Left ventricle myocardium inferior (tissue), 1 donor: Measurements from ENCODE around the gene FAM181A. TPM values are rescaled to one million over a fixed set of nuclear protein-coding genes. Genes with fewer than 3 reads are reported as not detected.

Source experiments
- DNase-seq: peaks from one replicate; pipeline ENCODE4 v3.0.0-alpha.2; 2020
- H3K27ac ChIP-seq: fragments of 200-600 bp; replicated peaks from 2 replicates; pipeline ENCODE4 v1.8.0; 2021
- H3K27me3 ChIP-seq: fragments of 200-600 bp; 2 replicates; pipeline ENCODE4 v1.8.0; 2021; ENCODE audit warnings: low read depth
- H3K36me3 ChIP-seq: fragments of 200-600 bp; 2 replicates; pipeline ENCODE4 v1.8.0; 2021
- H3K4me1 ChIP-seq: fragments of 200-600 bp; 2 replicates; pipeline ENCODE4 v1.8.0; 2021
- H3K4me3 ChIP-seq: fragments of 200-600 bp; 2 replicates; pipeline ENCODE4 v1.8.0; 2021; ENCODE audit warnings: mild to moderate bottlenecking, moderate library complexity
- H3K9me3 ChIP-seq: fragments of 200-600 bp; replicated peaks from 2 replicates; pipeline ENCODE4 v1.8.0; 2021
- intact Hi-C: fragments of 100-400 bp; cut with micrococcal nuclease; formaldehyde crosslinking; loops from one replicate; pipeline ENCODE4 v1.11.0; 2022
- total RNA-seq: library from RNA; stranded (reverse); fragmentation: NEBNext Ultra II Directional; extraction: Animal tissue kit (Norgen Biotek cat#: 25700); gene quantifications from one replicate; pipeline ENCODE4 v1.2.1, GENCODE V29; 2021
- TF ChIP-seq, protein P1 (sequence below): fragments of 200-600 bp; IDR thresholded peaks from 2 replicates; pipeline ENCODE4 v1.8.0; 2021; ENCODE audit warnings: antibody characterized with exemption, mild to moderate bottlenecking, borderline replicate concordance
- donor health status: DM: no; HTN: yes; CAD: no; lungs with severe emphysema.

Gene FAM181A
- total RNA-seq, 1 donor from 2014 or later = not detected

DNA sequence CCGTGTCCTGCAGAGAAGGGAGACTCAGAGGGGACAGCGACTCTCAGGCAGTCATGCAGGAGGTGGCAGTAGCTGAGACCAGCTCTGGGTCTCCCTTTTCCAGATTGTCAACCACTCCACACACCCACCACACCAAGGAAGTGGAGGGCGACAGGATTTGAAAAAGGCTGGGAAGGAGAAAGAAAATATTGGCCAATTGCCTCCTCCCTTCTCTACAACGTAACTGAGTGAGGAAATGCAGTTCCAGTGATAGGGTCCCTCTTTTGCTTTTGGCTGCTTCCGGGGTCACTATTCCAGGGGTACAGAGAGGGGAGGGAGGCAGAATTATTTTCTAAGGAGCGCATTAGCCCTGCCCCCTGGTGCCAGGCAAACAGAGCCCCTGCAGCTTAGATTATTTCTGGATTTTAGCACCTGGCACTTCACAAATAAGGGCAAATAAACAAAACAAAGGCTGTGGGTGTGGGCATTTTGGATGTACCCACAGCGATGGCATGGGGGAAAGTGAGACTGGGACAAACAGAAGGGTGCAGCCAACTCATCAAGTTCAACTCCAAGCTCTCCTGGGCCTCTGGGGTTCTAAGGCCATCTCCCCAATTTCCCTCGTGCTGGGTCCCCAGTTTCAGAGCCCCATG, 28.8 kb downstream of the FAM181A start:
- Histone ChIP-seq H3K27me3 (no peaks in the 10 kb centered on the region), H3K4me3 (peak overlapping the region; percentile 37), H3K4me1 (peaks cover 92% of the 10 kb centered on the region), H3K9me3 (no peaks in the 10 kb centered on the region), H3K36me3 (peaks cover 75% of the 10 kb centered on the region), H3K27ac (peak overlapping the region; percentile 75)
- no peak for DNase-seq
- TF ChIP-seq, protein P1, sequence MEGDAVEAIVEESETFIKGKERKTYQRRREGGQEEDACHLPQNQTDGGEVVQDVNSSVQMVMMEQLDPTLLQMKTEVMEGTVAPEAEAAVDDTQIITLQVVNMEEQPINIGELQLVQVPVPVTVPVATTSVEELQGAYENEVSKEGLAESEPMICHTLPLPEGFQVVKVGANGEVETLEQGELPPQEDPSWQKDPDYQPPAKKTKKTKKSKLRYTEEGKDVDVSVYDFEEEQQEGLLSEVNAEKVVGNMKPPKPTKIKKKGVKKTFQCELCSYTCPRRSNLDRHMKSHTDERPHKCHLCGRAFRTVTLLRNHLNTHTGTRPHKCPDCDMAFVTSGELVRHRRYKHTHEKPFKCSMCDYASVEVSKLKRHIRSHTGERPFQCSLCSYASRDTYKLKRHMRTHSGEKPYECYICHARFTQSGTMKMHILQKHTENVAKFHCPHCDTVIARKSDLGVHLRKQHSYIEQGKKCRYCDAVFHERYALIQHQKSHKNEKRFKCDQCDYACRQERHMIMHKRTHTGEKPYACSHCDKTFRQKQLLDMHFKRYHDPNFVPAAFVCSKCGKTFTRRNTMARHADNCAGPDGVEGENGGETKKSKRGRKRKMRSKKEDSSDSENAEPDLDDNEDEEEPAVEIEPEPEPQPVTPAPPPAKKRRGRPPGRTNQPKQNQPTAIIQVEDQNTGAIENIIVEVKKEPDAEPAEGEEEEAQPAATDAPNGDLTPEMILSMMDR = no peak
- intact Hi-C loops = no loop called here

DNA sequence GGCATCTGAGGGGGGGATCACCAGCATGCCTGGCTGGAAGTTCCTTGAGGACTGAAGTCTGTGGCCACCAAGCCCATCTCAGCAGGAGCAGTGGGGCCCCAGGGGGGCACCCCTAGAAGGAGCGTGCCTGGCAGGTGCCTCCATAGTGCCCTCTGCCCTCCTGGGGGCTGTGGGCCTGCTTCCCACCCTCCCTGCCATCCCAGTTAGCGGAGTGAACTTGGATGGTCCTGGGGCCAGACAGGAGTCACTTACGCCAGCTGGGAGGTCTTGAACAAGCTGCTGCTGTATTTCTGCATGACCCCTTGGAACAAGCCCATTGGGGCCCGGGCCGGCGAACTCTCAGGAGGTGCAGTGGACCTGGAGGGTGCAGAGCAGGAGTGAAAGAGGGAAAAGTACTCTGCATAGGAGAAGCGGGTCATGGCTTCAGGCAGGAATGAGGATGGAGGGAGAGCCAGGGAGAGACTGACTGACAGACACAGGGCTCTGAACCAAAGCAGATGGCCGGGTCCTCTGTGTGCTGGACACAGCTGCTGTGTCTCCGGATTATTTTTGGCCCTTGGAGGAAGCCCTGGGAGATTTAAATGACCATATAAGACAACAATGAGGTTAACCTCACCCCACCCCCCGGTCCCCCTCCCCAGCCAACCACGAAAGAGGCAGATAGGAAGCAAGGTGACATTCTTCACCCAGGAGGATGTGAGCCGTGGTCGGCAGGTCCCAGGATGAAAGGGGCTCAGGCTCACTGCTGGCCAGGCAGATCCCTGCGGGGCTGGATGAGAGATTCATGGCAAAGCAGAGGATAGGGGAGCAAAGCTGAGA, 29.6 kb downstream of the FAM181A start:
- H3K4me3 ChIP-seq = peak overlapping the region; percentile 37
- H3K27ac ChIP-seq = peak overlapping the region; percentile 75
- intact Hi-C loops = no loop called here
- H3K36me3 ChIP-seq = peaks cover 75% of the 10 kb centered on the region
- peaks cover 99% of the 10 kb centered on the region for H3K4me1 ChIP-seq
- TF ChIP-seq, protein P1 = no peak
- H3K9me3 ChIP-seq = no peaks in the 10 kb centered on the region
- no peak for DNase-seq
- H3K27me3 ChIP-seq = no peaks in the 10 kb centered on the region

DNA sequence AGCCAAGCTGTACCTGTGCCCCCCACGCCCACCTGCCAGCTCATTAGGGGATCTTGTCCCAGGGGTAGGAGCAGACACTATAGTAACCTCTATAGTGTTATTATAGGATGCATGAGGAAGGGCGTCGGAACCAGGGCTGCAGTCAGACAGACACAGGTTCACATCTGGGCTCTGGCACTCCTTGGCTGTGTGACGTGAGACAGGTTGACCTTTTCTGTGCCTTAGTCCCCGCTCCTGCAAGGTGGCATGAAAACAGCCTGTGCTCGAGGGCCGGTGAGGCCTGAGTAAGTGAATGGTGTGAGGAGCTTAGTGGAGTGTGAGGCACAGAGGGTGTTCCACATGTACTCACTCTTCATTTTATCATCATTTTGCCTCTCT, 30.2 kb downstream of the FAM181A start:
- TF ChIP-seq, protein P1 = no peak
- H3K27me3 ChIP-seq = no peaks in the 10 kb centered on the region
- DNase-seq = no peak
- intact Hi-C loops = no loop called here
- H3K36me3 ChIP-seq = peaks cover 71% of the 10 kb centered on the region
- peak overlapping the region; percentile 75 for H3K27ac ChIP-seq
- H3K9me3 ChIP-seq = no peaks in the 10 kb centered on the region
- peaks cover 95% of the 10 kb centered on the region for H3K4me1 ChIP-seq
- H3K4me3 ChIP-seq = no peak overlapping the region

DNA sequence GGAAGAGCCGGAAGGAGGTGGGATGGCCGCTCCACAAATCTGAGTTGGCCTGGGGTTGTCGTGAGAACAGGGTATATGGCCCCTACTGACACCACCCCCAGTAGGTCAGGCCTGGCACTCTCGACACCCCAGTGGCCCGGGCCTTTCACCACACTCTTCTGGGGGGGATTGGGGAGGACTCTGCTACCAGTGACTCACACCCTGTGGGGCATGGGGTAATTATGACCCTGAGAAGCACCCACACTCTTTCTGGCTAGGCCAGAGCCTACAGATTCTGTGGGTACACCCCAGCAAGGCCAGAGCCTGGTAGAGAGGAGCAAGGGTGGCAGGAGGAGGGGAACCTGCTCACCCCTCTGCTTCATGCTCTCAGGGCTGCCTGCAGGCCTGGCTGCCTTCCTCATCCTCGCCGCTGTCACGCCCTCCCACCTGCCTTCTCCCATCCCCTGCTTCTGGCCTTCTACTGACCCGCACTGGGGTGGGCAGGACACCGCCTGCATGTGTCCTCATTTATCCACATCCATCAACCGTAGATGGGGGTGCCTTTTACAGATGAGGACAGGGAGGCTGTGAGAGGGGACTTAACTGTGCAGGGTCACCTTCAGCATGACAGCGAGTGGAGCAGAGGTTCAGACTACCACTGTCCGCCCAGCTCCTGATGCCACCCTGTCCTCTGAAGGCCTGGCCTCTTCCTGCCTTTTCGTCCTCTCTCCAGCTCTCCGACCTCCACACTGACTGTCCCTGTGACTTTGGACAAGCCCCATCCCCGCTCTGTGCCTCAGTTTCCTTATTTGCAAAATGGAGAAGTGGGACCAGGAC, 30.8 kb downstream of the FAM181A start:
- Histone ChIP-seq H3K4me1 (peaks cover 95% of the 10 kb centered on the region), H3K9me3 (no peaks in the 10 kb centered on the region), H3K27me3 (no peaks in the 10 kb centered on the region), H3K36me3 (peaks cover 69% of the 10 kb centered on the region), H3K27ac (peak overlapping the region; percentile 75), H3K4me3 (peak overlapping the region; percentile 11)
- intact Hi-C loops = no loop called here
- TF ChIP-seq, protein P1 = no peak
- DNase-seq = no peak

DNA sequence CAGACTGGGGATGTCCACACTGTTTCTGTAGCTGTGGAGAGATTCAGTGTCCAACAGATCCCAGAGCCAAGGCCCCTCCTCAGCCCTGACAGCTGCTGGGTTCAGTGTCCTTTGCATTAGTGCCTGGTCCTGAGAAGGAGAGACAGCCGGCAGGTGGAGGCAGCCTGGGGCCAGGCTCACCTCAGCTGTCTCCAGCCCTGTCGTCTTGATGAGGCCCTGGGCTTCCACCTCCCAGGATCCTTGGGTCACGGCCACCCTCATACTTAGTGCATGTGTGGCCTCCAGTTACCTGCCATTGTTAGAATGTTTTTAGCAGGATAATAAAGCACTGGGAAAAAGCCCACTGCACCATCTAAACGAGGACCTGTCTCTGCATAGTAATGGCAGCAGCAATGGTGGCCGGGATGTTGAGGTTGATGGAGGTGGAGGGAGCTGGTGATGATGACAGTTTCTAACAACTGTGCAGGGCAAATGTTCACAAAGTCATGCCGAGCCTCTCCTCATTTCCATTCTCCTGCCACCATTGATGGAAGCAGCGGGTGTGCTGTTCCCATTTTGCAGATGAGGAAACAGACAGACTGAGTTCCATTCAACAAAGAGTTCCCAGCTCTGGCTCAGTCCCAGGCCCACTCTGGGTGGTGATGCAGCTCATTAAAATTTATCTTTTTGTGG, 31.6 kb downstream of the FAM181A start:
- H3K27ac ChIP-seq = peak overlapping the region; percentile 75
- intact Hi-C loops = no loop called here
- H3K9me3 ChIP-seq = no peaks in the 10 kb centered on the region
- TF ChIP-seq, protein P1 = no peak
- H3K4me3 ChIP-seq = no peak overlapping the region
- no peak for DNase-seq
- peaks cover 96% of the 10 kb centered on the region for H3K4me1 ChIP-seq
- peaks cover 69% of the 10 kb centered on the region for H3K36me3 ChIP-seq
- no peaks in the 10 kb centered on the region for H3K27me3 ChIP-seq
